NCI-H69 (cell line): ENCODE measurements around the gene MBOAT7.

Source experiments
- DNase-seq: peaks from one replicate; lab custom pipeline; 2025; lab: John Stamatoyannopoulos, UW

Gene MBOAT7

DNA sequence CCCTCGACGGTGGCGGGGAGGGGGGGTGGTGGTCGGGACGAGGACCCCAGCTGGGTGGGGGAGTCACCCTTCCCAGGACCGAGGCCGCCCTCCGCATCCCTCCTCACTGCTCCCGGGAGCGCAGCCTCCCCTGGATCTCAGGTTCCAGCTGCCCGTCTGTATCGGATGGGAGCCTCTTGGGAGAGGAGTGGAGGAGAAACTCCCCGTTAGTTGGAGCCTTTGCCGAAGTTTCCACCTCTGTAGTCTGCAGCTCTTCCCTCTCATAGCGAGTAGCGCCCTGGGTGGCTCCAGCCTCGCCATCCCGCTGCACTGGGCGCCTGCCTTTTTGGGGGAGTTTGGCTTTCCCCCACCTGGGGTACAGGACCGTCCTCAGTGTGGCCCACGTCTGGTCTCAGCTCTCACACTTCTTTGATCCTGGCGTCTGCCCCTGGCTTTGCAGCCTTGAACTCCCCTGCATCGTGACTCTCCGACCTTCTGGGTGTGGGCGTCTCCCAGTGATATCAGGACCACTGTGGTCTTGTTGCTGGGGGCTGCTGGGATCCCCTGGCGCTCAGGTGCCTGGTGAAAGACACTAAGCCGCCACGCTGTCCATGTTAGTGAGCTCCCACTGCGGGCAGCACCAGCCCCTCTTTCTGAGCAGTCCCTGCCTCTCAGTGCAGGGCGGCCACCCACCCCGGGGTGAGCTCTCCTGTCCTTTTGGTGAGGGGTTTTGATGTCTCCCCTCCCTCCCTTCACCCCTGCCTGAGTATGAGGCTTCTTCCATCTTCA is 50.7 kb downstream of the MBOAT7 start:
- DNase-seq, result no peak

DNA sequence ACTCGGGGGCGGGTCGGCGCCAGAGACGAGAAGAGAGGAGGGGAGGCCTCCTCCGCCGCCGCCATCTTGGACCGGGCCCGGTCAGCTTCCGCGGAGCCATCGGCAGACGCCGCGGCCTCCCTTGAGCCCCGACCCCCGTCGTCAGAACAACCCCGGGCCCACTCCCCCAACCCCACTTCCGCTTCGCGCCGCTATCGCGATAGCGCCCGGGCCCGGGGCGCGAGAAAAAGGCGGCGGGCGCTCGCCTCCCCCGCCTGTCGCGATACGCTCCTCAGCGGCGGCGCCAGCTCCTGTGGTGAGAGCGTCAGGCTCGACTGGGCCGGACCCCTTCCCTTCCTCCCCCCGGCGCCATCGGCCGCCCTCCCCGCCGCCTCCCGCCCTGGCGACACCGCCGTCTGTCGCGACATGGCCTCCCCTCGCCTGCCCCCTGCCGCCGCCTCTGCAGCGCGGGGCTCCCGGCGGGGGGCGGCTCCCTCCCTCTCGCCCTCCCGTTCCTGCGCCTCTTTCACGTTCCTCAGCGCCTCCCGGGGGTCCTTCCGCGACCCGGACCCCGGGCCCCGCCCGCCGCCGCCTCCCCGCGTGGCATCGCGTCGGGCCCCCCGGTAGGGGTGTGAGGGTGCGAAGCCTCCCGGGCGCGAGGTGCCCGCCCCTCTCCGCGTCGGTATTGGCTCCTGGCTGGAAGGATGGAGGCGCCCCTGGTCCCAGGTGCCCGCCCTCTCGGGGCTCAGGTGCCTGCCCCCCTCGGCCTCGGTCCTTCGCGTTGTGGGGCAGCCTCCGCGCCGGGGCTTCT is 51.5 kb downstream of the MBOAT7 start, which contains the start of gene CNOT3:
Gene CNOT3, plus strand, starts transcription at position 64 of the 790 bp plus-strand sequence. CDS start 5,217 bp downstream, outside the sequence.
- DNase-seq, result peak; percentile 44

DNA sequence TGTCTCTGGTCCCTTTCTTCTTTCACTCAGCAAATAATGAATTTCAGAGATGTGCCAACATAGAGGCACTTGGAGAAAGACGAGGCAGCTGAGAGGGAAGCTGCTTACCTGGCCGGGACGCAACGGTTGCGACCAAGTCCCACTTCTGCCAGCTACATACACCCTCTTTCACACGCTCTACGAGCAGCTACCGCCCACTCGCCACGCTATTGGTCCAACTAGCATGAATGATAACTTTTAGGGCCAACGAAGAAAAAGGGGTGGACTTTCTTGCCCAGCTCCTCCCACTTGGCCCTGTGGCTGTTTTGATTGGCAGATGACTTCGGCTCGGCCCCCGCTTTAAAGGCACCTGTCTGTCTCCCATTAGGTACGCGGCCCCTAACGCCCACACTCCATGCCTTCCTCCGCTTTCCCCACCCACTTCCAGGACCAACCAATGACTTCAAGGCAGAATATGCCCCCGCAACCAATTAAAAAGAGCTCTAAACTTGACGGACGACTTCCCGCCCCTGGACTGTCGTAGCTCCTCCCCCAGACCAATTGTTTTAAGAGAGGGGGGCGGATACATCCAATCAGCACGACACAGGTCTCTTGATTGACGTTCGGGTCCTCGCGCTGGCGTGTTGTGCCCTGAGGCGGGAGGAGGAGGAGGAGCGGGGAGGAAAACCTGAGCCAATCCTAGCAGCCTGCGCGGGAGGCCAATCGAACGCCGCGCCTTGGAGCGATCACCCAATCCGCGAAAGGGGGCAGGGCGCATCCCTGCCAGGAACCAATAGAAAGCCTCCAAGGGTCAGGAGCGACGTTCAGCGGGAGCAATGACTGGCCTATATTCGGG is 52.3 kb downstream of the MBOAT7 start:
- DNase-seq, result peak; percentile 100

DNA sequence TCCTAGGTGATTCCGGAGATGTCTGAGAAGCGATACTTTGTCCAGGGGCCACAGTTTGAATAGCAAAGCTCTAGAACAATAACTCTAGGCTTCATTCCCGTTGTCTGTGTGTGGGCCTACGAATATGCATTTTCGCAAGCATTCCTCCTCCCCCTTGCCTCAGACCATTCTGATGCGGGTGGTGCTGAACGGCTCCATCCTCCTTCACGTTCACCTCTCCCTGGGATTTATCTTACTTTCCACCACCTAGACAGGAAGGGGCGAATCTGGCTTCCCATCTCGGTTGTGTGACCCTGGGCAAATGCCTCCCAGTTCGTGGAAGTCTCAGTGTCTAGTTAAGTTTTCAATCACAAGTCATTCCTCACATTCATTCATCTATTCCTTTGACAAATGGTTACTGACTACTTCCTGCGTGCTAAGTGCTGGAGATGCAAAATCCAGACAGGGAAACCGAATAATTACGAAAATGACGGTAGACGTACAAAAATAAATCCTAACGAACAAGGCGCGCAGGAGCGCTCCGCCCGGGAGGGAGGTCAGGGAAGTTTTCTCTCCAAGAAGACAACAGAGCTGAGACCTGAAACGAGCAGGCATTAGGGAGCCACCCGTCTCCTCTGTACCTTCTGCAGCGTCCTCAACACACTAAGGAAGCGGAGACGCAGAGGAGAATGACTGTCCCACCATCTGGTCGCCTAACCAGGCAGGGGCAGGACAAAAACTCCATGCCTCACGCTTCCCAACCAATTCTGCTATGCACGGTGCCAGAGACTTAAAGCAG is 53.1 kb downstream of the MBOAT7 start:
- DNase-seq, result peak; percentile 76

DNA sequence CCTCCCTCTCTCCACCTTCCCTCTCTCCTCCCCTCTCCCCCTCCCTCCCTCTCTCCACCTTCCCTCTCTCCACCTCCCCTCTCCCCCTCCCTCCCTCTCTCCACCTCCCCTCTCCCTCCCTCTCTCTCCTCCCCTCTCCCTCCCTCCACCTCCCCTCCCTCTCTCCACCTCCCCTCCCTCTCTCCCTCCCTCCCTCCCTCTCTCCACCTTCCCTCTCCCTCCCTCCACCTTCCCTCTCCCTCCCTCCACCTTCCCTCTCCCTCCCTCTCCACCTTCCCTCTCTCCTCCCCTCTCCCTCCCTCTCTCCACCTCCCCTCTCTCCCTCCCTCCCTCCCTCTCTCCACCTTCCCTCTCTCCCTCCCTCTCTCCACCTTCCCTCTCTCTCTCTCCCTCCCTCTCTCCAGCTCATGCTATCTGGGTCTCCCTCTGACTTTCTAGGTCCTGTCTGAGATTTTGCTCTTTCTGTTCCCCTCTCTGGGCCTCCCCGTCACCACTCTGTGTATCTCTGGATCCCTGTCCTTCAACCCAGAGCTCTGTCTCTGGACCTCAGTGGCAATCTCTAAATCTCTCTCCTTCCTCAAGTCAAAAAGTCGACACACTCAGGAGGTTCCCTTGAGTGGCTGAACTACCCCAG is 55.3 kb downstream of the MBOAT7 start:
- DNase-seq, result no peak

DNA sequence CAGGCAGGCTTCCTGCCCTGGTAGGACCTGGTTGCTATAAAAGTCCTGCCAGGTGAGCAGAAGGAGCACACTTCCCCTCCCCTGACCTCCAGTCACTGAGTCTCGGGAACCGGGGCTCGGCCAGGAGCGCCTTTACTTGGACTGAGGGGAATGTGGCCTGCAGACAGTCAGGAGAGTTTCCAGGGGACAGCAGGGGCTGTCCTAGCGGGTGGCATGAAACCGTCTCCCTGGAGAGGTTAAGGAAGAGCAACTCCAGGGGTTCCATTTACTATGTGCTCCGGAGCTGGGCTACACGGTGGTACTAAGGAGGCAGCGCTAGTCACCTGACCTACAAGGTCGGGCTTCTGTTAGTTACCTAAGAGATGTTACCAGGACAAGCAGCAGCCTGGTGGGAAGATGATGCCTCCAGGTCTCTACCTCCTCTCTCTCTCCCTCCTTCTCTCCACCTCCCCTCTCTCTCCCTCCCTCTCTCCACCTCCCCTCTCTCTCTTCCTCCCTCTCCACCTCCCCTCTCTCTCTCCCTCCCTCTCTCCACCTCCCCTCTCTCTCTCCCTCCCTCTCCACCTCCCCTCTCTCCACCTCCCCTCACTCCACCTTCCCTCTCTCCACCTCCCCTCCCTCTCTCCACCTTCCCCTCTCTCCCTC is 55.9 kb downstream of the MBOAT7 start:
- DNase-seq, result peak; percentile 98

DNA sequence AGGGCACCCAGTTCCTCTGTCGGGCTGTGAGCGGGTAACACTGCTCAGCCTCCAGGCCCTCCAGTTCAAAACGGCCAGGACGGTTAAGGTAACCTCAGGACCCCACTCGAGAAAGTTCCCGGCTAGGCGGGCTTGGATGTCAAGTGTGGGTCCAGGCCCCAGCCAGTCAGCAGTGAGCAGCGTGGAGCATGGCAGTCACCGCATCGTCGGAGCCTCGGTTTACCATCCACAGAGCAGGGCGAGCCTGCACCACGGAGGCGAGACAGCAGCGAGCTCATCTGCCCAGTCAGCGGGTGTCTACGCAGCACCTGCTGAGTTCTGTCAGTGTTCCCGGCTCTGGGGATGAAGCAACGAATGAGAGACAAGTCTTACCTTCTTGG is 59.8 kb downstream of the MBOAT7 start:
- no peak for DNase-seq

DNA sequence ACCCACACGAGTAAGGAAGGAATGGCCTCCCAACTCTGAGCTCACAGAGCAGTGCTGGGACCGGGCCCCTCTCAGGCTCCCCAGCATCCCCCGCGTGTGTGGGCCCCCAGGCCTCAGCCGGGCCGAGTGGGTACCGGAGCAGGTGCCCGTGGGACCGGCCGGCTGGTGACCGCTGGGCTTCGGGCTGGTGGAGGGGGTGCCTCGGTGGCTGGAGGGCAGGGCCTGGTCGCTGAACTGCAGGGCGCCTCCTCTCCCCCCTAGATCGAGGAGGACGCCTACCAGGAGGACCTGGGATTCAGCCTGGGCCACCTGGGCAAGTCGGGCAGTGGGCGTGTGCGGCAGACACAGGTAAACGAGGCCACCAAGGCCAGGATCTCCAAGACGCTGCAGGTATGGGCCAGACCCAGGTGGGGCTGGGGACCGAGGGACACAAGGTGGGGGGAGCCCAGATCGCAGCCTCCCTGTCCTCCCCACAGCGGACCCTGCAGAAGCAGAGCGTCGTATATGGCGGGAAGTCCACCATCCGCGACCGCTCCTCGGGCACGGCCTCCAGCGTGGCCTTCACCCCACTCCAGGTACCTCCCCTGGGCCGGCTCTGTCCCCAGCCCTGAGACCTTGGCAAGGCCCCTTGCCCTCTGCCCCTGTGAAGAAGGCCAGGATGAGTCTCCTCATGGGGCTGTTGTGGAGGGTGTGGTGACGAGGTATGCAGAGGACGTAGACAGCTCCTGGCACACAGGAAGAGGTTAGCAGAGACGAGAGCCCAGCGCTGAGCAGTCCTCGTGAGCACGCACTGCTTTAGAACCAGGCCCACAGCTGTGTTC is 60.4 kb downstream of the MBOAT7 start:
- DNase-seq, result no peak

DNA sequence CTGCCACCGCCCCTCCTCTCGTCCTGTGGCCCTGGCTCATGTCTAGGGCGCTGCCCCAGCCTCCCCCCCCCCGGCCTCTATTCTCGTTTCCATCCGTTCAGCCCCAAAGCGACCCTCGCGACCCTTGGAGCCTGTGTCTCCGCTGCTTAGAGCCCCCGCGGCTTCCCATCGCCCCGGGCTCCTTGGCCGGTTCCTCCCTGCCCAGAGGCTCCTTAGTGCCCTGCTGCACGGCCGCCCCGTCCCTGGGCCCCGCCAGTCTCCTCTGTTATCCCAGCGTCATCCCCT is 61.0 kb downstream of the MBOAT7 start:
- no peak for DNase-seq

DNA sequence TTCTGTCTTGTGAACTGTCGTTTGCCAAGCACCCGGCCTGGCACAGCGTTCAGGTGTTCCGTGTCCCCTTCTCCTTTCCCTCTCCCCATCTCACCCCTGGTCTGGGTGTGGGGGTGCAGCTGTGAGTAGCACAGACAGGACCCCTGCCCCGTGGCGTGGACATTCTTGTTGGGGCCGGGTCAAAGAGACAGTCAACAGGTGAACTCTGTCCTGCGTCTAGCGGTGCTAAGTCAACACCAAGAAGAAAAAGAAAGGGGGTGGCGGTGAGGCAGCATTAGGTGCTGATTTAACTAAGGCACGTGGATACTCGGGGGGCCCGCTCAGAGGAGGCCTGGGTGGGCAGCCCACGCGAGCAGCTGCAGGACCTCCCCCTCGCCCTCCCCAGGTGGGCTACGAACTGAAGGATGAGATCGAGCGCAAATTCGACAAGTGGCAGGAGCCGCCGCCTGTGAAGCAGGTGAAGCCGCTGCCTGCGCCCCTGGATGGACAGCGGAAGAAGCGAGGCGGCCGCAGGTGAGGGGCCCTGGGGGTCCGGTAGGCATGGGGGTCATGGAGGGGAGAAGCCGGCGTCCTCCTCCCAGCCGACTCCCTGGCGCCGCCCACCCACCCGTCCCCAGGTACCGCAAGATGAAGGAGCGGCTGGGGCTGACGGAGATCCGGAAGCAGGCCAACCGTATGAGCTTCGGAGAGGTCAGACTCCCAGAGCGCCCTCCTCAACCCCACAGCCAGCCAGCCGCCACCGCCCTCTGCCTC is 61.5 kb downstream of the MBOAT7 start:
- no peak for DNase-seq

DNA sequence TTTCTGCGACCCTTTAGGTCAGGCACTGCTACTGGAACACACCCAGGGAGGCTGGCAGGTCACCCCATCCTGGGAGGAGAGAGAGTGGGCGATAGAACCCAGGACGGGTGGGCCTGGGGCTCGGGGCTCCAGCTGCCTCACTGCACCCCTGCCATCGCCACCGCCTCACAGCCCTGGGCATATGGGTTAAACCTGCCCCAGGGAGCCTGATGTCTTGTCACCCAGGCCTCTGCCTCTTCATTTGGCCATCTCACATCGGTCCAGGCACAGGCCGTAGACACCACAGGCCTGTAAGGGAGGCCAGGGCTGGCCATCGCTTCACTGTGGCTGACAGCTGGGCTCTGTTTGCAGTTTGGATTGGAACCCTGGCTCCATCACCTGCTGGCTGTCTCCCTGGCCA is 63.7 kb downstream of the MBOAT7 start:
- no peak for DNase-seq

DNA sequence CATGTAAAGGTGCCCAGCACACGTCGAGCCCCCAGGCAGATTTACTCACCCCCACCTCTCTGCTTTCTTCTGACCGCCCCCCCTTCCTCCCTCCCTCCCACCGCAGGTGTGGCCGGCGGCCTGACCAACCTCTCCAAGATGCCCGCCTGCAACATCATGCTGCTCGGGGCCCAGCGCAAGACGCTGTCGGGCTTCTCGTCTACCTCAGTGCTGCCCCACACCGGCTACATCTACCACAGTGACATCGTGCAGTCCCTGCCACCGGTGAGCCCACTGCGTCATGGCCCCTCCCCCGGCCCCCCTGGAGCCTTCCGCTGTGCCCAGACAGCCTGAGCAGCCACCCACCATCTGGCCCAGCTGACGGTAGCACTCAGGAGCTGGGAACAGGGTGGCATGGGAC is 65.0 kb downstream of the MBOAT7 start:
- no peak for DNase-seq

DNA sequence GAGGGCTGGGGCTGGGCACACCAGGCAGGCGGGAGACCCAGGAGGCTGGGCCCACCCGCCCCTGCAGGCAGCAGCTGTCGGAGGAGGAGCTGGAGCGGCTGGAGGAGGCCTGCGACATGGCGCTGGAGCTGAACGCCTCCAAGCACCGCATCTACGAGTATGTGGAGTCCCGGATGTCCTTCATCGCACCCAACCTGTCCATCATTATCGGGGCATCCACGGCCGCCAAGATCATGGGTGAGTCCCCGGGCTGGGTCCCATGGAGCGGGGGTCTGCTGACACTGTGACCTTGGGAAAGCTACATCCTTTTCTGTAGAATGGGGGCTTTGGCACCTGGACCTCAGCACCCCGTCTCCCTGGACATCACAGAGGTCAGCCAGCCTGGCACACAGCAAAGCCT is 65.7 kb downstream of the MBOAT7 start:
- DNase-seq, result no peak
